Subcutaneous adipose tissue (tissue), 4 donors: Measurements from ENCODE around the gene MYOG. TPM values are rescaled to one million over a fixed set of nuclear protein-coding genes. Genes with fewer than 3 reads are reported as not detected.

Experiments used
- CTCF ChIP-seq: fragments of 450-650 bp; IDR thresholded peaks from one replicate; pipeline ENCODE4 v1.5.1; 2016; ENCODE audit warnings: low read depth, mild to moderate bottlenecking, control low read depth, antibody characterized with exemption, moderate library complexity
- total RNA-seq, 4 donors: library from RNA; depleted of rRNA; stranded (reverse); fragments of >200 nt; gene quantifications; one replicate each; pipeline ENCODE4 v1.1.0, GENCODE V29; 2016

MYOG gene
- total RNA-seq, 4 donors from 2014 or later = not detected

- TF ChIP-seq CTCF = no peak
These were observed 7.3 kb downstream of the MYOG start for GRCh38 chr1:203078478-203078877.

GRCh38 chr1:203077956-203078355 lies 7.9 kb downstream of the MYOG start:
- TF ChIP-seq CTCF = no peak

- no peak for TF ChIP-seq CTCF
These were observed 8.4 kb downstream of the MYOG start for GRCh38 chr1:203077367-203077766.

- TF ChIP-seq CTCF = no peak
These were observed 9.7 kb downstream of the MYOG start for GRCh38 chr1:203076031-203076511.

GRCh38 chr1:203075236-203076030 lies 10.4 kb downstream of the MYOG start:
- no peak for TF ChIP-seq CTCF

GRCh38 chr1:203074610-203075009 lies 11.2 kb downstream of the MYOG start:
- TF ChIP-seq CTCF = no peak

GRCh38 chr1:203073469-203073868 lies 12.3 kb downstream of the MYOG start:
- no peak for TF ChIP-seq CTCF
